SHP77 treated with DMSO at 0.1 percent for 48 hours (cell line): ENCODE measurements around the gene C16orf92.

ENCODE experiments used
- DNase-seq: peaks from one replicate; lab custom pipeline; 2025; lab: John Stamatoyannopoulos, UW

C16orf92 gene

DNA sequence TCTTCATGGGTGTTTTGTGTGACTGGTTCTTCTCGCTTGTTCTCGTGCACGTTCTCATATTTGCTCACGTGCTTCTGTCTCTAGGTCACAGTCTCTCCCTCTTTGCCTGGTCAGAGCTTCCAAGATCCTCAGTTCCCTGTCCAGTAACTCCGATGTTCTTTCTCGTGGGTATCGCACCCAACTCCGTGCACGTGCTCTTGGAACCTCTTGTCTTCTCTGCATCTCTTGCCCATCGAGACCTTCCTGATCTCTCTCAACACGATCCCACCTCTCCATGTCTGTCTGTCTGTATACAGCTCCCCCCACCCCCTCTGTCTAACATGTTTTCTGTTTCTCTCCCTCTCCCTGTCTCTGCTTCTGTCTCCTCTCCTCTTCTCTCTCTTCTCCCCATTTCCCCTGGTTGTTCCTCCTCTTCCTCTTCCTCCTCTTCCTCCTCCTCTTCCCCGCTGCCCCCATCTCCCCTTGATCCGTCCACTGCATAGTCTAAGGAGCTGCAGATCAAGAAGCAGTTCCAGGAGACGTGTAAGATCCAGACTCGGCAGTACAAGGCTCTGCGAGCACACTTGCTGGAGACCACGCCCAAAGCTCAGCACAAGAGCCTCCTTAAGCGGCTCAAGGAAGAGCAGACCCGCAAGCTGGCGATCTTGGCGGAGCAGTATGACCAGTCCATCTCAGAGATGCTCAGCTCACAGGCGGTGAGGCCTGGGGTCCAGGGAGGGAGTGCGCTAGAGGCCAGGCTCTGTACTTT, 33.7 kb upstream of the C16orf92 start:
- DNase-seq: no peak

DNA sequence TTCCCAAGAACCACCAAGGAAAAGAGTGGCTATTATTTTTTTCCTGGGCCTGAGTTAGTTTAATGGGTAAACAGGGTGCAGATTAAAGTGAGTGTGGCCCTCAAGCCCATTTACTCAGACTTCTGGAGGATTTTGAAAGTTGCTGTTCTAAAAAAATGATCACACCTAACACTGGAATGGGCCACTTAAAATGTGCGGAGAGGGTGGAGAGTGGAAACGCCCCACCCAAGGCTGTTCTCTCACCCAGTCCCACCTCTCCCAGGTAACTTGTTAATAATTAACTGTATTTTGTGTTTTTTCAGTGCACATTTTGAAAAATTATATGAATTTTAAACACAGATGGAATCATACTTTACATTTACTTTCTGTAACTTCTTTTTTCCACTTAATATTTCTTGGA, 33.0 kb upstream of the C16orf92 start:
- no peak for DNase-seq

DNA sequence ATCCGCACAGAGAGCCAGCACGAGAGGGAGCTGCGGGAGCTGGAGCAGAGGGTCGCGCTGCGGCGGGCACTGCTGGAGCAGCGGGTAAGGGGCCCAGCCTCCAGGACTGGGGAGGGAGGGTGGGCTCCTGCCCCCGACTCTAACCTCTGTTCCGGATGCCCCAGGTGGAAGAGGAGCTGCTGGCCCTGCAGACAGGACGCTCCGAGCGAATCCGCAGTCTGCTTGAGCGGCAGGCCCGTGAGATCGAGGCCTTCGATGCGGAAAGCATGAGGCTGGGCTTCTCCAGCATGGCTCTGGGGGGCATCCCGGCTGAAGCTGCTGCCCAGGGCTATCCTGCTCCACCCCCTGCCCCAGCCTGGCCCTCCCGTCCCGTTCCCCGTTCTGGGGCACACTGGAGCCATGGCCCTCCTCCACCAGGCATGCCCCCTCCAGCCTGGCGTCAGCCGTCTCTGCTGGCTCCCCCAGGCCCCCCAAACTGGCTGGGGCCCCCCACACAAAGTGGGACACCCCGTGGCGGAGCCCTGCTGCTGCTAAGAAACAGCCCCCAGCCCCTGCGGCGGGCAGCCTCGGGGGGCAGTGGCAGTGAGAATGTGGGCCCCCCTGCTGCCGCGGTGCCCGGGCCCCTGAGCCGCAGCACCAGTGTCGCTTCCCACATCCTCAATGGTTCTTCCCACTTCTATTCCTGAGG, 32.0 kb upstream of the C16orf92 start:
- DNase-seq: no peak

DNA sequence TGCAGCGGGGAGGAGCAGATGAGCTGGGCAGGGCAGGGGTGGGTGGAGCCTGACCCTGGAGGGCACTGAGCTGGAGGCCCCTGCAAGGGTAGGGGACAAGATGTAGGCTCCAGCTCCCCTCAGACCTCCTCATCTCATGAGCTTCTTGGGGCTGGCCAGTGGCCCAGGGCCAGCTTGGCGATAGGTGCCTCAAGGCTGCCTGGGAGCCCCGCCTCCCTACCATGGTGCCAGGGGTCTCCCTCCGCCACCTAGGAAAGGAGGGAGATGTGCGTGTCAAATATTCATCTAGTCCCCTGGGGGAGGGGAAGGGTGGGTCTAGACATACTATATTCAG, 31.5 kb upstream of the C16orf92 start:
- DNase-seq: no peak

DNA sequence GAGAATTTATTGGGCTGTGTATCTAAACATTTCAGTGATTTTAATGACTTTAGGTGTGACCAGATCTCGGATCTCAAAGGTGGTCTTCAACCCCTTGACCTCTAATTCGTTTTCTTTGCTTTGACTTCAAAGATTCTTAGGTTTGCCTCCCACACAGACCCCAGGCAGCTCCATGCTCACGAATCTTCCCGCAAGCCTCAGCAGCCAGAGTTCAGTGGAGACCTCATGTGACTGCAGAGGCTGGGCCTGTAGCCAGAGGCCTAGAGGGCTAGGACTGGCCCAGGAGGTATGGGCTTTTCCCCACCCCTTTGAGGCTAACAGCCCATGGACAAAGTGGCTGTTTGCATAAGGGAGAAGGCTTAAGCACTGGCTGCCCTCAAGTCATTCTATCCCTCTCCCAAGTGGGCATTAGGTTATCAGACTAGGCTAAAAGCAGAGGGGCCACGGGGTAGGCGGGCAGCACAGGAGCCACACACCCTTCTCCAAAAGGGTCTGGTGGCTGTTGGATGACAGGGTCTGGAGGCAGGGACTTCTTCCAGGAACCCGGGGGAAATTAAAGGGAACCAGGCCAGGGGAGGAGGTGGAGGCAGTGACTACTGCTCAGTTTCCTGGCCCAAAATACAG, 30.5 kb upstream of the C16orf92 start:
- no peak for DNase-seq

DNA sequence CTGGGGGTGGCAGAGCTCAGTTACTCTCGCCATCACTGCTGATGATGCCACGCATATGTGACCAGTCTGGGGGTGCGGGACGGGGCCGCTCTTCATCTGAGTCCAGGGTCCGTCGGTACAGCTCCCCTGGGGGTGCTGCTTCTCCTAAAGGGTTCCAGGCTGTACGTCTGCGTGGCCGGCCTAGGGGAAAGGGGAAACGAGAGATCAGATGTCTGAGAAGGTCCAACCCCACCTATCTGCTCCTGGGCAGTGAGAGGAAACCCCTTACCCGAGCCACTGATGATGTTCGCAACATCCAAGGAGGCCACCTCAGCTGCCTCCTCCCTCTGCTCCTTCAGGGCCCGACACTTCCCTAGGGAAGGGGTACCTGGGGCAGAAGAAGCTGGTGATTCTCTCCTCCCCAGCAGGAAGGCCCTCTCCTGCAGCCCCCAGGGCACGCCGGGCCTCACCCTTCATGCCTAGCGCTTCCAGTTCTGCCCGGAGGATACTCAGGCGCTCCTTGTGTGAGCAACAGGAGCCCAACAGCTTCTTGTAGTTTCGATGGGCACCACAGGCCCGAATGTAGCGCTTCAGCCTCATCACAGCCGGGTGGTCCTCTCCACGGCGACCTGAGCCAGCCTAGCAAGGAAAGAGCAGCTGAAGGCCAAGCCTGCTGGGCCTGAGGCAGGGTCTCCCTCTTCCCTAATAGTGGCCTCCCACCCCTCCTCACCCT, 29.7 kb upstream of the C16orf92 start:
- DNase-seq: no peak

DNA sequence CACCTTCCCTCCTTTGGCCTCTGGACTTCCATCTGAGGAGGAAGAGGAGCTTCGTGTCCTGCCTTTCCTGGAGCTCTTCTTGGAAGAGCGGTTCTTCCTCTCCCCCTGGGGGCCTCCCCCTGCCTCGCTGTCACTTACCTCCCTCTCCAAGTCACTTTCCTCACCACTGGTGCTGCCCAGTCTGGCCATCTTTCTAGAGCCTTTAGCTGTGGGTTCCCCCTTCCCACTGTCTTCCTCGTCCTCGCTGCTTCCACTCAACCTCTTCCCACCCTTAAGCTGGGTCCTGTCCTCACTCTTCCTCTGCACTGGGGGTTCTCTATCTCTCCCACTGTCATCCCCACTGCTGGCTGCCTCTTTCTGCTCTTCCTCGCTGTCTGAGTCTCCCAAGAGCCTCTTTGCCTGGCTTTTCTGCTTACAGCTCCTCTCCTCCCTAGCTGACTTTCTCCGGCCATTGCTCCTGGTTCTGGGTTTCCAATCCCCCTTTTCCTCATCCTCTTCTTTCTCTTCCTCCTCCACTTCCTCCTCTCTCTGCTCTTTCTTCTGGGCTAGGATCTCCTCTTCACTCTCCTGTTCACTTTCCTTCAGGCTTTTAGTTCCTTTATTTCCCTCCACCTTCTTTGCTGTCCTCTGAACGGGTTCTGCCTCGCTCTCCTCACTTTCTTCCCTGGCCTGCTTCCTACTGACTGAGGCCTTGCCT, 28.9 kb upstream of the C16orf92 start:
- DNase-seq: no peak

DNA sequence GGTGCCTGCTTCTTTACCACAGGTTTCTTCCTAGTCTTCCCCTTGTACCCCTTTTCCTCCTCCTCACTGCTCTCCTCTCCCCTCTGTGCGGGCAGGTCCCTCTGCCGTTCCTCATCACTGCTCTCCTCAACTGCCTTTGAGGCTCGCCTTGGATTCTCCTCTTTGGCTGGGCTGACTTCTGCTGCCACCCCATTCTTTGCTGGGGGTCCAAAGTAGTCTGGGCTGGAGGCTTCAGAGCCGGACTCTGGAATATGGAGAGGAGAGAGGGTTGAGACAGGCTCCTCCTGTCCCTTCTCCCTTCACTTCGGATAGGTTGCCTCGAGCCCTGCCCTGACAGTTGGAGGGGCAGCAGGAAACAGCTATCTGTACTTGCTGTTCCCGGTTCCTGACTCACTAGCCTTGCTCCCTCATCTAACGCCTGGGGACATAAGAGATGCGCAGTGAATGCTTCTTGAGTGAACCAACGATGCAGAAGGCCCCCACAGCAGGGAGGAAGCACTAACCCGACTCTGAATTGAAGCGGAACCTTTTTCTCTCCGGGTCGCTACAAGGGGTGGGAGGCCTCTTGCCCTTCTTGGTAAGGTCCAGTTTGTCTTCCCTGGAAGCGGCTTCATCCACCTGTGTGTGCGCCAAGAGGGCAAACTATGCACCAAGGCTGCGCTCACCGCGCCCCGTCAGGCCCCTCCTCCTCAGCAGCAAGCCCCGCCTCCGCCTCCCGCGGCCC, 28.2 kb upstream of the C16orf92 start:
- no peak for DNase-seq

DNA sequence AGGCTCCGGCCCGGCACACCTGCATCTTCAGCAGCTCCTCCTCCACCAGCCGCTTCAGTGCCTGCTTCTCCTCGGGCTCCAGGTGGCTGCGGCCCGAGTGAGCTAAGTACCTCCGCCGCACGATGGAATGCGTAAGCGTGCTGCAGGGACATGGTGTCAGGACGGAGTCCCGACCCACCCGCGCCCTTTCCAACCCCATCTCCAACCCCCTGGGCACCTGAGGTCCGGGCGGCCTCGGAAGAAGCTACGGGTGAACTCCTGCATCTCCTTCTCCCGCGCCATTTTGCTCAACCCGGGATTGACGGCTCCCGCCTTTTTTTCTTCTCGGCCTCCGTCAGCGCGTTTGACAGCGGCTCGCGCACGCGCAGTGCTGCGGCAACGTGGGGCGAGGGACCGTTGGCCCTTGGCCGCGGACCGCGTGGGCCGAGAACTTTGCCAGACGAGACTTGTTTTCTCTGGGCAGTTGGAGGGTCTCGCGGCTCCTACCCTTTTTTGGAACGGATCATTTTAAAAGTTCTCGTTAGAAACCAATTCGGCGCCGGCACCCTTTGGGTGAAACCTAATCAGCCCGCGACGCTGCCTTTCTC, 27.6 kb upstream of the C16orf92 start, which contains the start of gene HIRIP3:
Gene HIRIP3, minus strand, starts transcription at position 294 of the 587 bp plus-strand sequence. Its CDS starts 12 bp downstream, at position 282.
- DNase-seq: peak; percentile 88

DNA sequence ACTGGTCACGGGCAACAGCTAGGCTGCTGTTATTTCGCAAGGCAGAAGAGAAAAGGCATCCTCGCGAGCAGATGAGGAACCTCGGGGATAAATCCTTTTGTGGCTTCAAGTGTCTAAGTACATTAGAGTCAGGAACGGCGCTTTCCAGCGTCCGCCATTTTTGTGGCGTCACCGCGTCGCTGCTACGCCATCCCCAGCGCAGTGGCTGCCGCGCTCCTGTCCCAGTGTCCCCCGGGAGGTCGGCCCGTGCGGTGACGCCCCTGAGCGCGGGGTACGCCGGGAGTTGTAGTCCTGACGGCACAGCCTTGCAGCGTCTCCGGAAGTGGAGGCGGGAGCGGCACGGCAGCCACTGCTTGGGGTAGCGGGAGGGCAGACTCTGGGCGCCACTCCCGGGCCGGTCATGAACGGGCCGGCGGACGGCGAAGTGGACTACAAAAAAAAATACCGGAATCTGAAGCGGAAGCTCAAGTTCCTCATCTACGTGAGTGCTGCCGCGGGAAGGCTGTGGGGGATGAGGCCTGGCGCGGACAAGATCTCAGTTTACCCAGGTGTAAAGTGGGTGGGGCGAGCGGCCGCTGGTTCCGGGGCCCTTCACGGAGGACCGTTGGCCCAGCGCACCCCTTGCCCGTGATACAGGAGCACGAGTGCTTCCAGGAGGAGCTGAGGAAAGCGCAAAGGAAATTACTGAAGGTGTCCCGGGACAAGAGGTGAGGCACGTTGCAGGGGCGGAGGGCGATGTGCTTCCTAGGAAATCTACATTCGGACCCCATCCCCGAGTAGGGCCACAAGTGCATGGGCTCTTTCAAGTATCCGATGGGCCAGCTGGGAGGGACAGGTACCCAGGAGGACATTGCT, 26.9 kb upstream of the C16orf92 start, which contains the start of gene INO80E:
Gene INO80E, plus strand, starts transcription at position 331 of the 855 bp plus-strand sequence. Its CDS starts 70 bp downstream, at position 401.
- DNase-seq: peak; percentile 95

DNA sequence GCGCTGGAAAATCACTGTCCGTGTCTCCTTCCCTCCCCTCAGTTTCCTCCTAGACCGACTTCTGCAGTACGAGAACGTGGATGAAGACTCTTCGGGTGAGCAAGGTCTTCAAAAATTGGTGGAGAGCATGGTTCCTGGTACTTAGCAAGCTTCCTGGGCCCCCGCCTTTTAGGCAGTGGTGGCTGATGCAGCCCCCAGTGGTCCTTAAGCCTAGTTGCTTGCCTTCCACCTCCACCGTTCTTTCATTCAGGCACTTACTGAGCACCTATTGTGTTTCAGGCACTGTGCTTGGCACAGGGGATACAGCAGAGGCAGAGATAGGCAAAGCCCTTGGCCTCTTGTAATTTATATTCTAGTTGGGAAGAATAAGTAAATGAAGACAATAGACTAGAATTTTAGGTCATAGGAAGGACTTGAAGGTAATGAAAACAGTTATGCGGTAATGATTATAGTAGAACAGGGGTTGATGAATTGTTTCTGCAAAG, 26.2 kb upstream of the C16orf92 start:
- DNase-seq: no peak

DNA sequence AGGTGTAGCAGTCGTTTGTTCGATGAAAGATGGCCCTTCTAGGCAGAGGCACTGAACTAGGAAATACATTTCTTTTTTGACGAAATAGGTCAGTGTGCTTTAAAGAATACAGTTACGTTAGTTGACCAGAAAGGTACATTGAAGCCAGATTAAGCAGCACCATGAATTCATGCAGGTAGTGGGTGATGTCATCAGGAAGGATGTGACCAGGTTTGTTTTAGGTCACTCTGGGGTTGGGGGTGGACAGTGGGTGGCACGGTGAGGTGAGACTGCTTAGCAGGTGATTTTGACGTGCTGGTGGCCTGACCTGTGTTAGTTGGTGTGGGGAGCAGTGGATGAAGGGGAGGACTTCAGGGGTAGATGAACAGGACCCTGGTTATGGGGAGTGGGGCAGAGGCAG, 23.4 kb upstream of the C16orf92 start:
- no peak for DNase-seq

DNA sequence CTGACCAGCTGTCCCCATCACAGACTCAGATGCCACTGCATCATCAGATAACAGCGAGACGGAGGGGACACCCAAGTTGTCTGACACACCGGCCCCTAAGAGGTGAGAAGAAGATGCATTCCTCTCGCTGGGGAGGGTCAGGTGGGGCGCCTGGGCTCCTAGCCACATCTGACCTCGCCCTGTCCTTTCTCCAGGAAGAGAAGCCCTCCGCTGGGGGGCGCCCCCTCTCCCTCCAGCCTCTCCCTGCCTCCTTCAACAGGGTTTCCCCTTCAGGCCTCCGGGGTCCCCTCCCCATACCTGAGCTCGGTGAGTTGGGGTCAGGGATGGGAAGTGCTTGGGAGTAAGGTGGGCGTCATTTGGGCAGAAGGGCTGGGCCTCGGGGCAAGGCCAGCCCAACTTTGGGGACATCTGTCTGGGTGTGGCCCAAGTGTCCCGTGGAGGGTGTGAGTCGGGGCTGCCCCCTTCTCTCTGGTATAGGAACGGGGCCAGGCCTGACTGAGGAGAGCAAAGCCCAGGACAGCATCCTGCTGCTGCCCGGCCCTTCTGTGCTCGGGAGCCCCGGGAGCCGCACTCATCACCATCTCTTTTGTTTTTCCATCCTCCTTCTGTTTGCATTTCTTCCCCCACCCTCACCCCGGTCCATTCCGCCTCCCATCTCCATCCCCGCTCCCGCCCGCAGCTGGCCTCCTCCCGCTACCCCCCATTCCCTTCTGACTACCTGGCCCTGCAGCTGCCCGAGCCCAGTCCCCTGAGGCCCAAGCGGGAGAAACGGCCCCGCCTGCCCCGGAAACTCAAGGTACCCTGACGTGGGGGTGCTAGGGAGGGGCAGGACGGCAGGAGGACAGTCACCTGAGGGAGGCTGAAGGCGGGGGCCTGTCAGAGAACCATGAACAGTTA, 22.0 kb upstream of the C16orf92 start:
- no peak for DNase-seq

DNA sequence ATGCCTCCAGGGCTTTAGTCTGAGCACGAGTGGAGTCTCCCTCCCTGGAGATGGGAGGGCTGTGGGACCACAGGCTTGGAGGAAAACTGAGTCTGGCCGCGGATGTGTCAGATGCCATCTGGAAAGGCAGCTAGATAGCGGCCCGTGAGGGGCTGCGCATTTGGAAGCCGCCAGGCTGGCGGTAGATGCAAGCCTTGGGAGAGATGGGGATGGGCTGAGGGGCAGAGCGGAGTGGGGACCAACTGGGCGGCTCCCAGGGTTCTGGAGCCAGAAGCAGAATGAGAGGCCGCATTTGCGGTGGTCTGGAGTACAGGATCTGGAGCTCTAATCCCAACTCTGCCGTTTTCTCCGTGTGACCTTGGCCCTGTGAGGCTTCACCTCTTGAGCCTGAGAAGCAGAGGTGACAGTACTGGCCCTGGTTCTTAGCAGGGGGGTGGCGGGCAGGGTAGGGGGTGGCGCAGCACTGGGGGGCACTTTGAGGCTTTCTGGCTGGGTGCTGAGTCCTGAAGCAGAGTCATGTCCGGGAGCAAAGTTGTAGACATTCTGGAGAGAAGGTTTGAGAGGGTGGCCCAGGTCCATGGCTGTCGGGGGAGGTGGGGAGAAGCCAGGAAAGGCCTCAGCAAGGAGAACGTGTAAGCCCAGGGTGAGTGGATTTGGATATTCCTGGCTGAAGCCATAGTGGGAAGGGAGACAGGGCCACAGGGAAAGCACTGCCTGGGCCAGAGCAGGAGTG, 20.2 kb upstream of the C16orf92 start:
- DNase-seq: no peak

DNA sequence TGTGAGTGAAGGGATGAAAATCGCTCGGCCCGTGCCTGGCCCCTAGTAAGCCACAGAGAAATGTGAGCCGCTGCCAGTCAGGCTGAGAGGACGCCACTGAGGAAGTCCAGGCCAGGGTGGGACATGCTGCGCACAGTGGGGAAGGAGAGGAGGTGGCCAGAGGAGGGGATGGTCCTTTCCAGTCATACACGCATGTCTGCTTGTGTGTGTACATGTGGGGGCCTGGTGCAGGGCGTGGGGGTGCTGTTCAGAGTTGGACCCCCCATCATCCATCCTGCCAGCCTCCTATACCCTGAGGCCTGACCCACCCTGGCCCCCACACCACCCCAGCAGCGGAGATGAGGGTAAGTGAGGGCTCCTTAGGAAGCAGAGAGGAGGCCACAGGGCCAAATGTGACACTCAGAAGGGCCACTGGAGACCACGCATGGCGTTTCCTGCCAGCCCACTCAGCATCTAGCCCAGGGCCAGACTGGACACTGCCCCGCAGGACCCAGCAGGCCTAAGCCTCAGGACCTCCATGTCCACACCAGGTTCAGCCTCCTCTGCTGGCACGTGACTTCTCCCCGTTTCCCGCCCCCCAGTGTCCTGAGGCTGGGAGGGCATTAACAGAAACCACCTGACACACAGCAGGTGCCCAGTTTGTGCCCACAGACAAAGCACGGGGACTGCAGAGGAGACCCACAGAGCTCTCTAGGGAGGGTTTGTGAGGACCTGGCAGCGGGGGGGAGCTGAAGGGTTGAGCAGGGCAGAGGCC, 19.2 kb upstream of the C16orf92 start:
- no peak for DNase-seq

DNA sequence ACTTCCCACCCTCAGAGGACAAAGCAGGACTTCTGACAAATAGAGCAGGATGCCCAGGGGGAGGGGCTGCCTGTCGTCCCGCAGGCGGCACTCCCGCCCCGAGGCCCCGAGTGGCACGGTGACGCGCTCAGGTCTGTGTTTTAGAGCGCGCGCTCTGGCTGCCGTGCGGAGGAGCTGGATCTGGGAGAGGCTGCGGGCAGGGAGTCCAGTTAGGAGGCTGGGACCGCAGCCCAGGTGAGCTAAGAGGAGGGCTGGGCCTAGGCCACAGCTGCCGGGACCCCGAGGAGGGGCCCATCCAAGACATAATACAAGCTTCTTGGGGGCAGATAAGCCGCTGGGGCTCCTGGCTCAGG, 18.6 kb upstream of the C16orf92 start:
- no peak for DNase-seq

DNA sequence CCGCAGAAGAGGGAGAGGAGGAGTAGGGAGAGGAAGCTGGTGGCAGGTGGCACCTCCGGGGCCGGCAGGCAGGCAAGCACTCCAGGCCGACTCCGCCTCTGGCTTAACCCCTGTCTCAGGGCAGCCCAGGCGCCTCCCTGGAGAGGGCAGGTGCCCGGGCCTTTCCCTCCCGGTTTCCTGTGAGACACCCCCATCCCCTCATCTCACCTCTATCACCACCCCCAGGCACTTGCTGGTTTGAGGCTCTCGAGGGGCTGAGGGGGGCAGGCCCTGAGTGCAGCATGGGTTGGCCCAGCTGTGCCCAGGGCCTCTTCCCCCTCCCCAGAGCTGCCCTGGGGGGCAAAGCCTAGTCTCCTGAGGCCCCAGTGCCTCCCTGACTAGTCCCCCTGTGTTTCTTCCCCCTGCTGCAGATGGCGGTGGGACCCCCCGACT, 18.2 kb upstream of the C16orf92 start:
- DNase-seq: no peak
